ENCODE results near the gene ATG9B. TPM values are rescaled to one million over a fixed set of nuclear protein-coding genes. Genes with fewer than 3 reads are reported as not detected.

The ATG9B gene
- total RNA-seq, 1 donor from 2014 or later, result 0.17 TPM

DNA sequence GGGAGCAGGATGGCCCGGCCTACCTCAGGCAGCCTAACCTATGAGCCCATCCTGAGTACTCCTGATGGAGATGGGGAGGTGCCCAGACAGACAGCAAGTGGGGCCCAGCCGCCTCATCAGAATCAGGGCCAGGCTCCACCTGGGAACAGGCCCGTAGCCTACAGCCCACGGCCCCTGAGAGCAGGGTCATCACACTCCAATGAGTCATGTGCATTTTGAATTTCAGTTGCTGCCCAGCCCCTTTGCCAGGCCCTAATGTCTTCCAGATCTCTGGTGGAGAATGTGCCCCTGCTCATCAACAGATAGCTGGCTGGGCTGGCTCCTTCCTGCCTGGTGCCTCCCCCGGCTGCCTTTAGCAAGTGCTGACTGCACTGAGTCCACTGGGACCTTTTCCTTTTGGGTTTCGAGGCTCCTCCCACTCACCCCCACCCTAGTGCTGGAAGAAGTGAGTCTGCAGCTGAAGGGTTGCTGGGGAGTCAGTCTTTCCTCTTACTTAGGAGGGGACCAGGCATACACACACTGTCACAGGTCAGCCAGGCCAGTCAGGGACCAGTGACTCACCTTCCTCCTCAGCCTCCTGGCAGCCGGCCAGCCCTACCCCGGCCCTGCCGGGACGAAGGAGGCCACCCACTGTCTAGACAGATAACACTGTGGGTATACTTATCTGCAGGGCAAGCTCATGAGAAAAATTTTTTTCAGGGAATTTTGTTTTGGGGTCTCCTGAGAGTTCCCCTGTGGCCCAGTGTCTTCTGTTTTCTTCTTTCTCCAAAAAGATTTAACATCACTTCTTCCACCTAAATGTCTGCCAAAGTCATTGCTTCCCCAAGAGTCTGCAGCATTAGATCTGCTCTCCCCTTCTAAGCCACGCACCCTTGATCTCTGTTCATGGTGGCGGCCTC lies 14.9 kb upstream of the ATG9B start:
- Histone ChIP-seq H3K36me3 (peaks cover 41% of the 10 kb centered on the region), H3K4me3 (no peak overlapping the region), H3K9me3 (no peaks in the 10 kb centered on the region), H3K4me1 (peaks cover 11% of the 10 kb centered on the region), H3K27ac (peak overlapping the region; percentile 30), H3K27me3 (no peaks in the 10 kb centered on the region)
- intact Hi-C loops (cut with DNase I), result loop anchor here (10.0 kb wide), 1 partner anchor 76 kb away; no protein-coding TSS in a partner anchor
- DNase-seq (peak; percentile 86), ATAC-seq (peak; percentile 77)
- TF ChIP-seq, protein P1, sequence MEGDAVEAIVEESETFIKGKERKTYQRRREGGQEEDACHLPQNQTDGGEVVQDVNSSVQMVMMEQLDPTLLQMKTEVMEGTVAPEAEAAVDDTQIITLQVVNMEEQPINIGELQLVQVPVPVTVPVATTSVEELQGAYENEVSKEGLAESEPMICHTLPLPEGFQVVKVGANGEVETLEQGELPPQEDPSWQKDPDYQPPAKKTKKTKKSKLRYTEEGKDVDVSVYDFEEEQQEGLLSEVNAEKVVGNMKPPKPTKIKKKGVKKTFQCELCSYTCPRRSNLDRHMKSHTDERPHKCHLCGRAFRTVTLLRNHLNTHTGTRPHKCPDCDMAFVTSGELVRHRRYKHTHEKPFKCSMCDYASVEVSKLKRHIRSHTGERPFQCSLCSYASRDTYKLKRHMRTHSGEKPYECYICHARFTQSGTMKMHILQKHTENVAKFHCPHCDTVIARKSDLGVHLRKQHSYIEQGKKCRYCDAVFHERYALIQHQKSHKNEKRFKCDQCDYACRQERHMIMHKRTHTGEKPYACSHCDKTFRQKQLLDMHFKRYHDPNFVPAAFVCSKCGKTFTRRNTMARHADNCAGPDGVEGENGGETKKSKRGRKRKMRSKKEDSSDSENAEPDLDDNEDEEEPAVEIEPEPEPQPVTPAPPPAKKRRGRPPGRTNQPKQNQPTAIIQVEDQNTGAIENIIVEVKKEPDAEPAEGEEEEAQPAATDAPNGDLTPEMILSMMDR (IDR thresholded peaks at IDR 0.05), result no peak

DNA sequence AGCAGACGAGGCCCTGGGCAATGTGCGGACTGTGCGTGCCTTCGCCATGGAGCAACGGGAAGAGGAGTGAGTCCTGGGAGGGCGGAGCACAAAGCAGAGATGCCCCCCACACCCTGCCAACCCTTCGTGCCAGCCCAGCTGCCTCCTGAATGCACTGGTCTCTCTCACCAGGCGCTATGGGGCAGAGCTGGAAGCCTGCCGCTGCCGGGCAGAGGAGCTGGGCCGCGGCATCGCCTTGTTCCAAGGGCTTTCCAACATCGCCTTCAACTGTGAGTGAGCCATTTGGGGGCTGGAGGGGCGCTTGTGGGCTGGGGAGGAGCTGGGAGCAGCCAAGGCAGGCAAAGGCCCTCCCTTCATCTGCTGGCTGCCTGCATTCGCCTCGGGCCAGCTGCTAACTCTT lies 11.6 kb upstream of the ATG9B start:
- TF ChIP-seq, protein P1 (IDR thresholded peaks at IDR 0.05), result no peak
- H3K4me3 ChIP-seq, result no peak overlapping the region
- peaks cover 29% of the 10 kb centered on the region for H3K36me3 ChIP-seq
- no peaks in the 10 kb centered on the region for H3K9me3 ChIP-seq
- peaks cover 11% of the 10 kb centered on the region for H3K4me1 ChIP-seq
- DNase-seq (no peak), ATAC-seq (no peak)
- no peaks in the 10 kb centered on the region for H3K27me3 ChIP-seq
- no peak overlapping the region for H3K27ac ChIP-seq
- intact Hi-C loops (cut with DNase I), result loop anchor here (10.0 kb wide), 1 partner anchor 79 kb away; no protein-coding TSS in a partner anchor

DNA sequence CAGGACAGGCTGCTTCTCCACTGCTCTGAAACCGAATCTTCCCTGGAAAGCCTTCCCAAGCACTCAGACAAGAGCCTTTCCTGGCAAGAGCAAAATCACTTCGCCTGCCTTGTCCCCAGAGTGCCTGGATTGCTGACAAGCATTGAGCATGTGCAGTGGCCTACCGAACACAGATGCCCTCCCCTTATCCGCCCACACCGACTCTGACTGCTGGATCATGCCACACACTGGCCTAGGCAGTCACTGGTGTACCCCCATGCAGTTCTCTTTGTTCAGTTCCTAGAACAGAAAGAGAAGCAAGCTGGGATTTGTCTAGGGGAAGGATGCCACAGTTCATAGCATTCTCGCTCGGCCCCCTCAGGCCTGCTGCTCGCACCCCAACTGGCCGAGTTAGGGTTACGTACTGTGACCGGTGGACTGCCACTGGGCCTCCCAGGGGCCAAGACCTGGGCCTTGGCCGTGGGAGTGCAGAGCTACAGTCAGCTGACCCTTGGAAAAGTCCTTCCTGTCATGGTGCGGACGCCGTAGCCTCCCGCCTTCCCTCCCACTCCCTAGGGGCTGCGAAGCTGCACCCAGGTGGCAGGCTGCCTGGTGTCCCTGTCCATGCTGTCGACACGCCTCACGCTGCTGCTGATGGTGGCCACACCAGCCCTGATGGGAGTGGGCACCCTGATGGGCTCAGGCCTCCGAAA lies 10.9 kb upstream of the ATG9B start:
- intact Hi-C loops (cut with DNase I), result loop anchor here (10.0 kb wide), 1 partner anchor 80 kb away; no protein-coding TSS in a partner anchor
- no peak for DNase-seq

DNA sequence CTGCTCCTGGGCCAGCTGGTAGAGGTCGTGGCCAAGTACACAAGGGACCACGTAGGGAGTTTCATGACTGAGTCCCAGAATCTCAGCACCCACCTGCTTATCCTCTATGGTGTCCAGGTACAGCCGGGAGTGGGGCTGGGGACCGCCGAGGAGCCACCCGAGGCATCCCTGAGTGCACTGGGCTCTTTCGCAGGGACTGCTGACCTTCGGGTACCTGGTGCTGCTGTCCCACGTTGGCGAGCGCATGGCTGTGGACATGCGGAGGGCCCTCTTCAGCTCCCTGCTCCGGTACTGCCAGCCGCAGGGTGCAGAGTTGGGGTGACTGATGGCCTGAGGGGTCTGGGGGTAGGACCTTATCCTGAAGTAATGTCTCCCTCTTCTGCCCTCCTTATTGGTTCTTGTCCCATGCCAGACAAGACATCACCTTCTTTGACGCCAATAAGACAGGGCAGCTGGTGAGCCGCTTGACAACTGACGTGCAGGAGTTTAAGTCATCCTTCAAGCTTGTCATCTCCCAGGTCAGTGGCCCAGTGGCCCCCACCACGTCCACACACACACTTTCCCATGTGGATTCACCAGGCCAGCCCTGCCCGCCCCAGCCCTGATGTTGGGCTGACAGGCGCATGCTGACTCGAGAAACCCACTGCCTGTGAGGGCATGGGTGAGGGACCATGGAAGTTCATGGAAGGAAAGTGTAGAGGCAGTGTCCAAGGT lies 10.2 kb upstream of the ATG9B start:
- ATAC-seq (no peak), DNase-seq (no peak)
- Histone ChIP-seq H3K4me1 (peaks cover 15% of the 10 kb centered on the region), H3K36me3 (peaks cover 29% of the 10 kb centered on the region), H3K4me3 (no peak overlapping the region), H3K27ac (no peak overlapping the region), H3K27me3 (no peaks in the 10 kb centered on the region), H3K9me3 (no peaks in the 10 kb centered on the region)
- intact Hi-C loops (cut with DNase I), result loop anchor here (10.0 kb wide), 1 partner anchor 80 kb away; no protein-coding TSS in a partner anchor
- TF ChIP-seq, protein P1 (IDR thresholded peaks at IDR 0.05), result no peak

More for the DNA sequence above, 10.9 kb upstream of the ATG9B start:
- no peak overlapping the region for H3K4me3 ChIP-seq
- H3K36me3 ChIP-seq, result peaks cover 29% of the 10 kb centered on the region
- H3K9me3 ChIP-seq, result no peaks in the 10 kb centered on the region
- no peaks in the 10 kb centered on the region for H3K27me3 ChIP-seq
- ATAC-seq, result peak; percentile 6
- TF ChIP-seq, protein P1 (IDR thresholded peaks at IDR 0.05), result no peak
- peaks cover 12% of the 10 kb centered on the region for H3K4me1 ChIP-seq
- no peak overlapping the region for H3K27ac ChIP-seq

DNA sequence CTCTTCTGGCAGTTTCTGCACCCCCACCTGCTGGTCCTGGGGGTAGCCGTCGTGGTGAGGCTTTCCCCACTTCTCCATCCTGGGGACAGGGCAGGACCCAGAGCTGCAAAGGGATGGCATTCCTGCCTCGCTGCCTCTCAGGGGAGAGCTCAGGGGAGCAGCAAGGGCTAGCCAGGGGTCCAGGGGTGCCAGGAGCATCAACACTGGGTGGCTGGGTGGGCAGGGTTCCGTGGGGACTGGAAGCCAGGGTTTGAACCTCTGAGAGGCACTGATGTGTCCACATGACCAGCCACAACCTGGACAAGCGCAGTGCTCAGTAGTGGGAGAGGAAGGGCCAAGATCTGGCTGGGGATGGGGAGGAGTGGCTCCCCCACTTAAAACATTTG lies 9.6 kb upstream of the ATG9B start:
- no peaks in the 10 kb centered on the region for H3K9me3 ChIP-seq
- TF ChIP-seq, protein P1 (IDR thresholded peaks at IDR 0.05), result no peak
- intact Hi-C loops (cut with DNase I), result loop anchor here (10.0 kb wide), 1 partner anchor 81 kb away; no protein-coding TSS in a partner anchor
- ATAC-seq (no peak), DNase-seq (no peak)
- no peak overlapping the region for H3K4me3 ChIP-seq
- peaks cover 14% of the 10 kb centered on the region for H3K4me1 ChIP-seq
- peaks cover 29% of the 10 kb centered on the region for H3K36me3 ChIP-seq
- H3K27ac ChIP-seq, result no peak overlapping the region
- H3K27me3 ChIP-seq, result no peaks in the 10 kb centered on the region
